Cardiac fibroblast (primary cell): ENCODE results near the gene PSMB7.

Experiments
- DNase-seq, 2 donors: peaks; one replicate each; pipeline versions ENCODE4 v3.0.0 to v3.0.0-alpha.2; 2010; ENCODE audit warnings: low read depth in 2 of 2
- H3K4me3 ChIP-seq, 2 donors: replicated peaks in 1 of 2; 1 replicate in 1 of 2; 2 replicates in 1 of 2; pipeline ENCODE4 v1.5.1; 2011; ENCODE audit warnings: low read depth in 2 of 2, low read length in 2 of 2, mild to moderate bottlenecking in 2 of 2, moderate library complexity in 1 of 2
- TF ChIP-seq, protein P1 (sequence below): IDR thresholded peaks from one replicate; pipeline ENCODE4 v1.5.1; 2011; ENCODE audit warnings: low read depth, mild to moderate bottlenecking, low read length, inconsistent platforms

PSMB7 gene

DNA sequence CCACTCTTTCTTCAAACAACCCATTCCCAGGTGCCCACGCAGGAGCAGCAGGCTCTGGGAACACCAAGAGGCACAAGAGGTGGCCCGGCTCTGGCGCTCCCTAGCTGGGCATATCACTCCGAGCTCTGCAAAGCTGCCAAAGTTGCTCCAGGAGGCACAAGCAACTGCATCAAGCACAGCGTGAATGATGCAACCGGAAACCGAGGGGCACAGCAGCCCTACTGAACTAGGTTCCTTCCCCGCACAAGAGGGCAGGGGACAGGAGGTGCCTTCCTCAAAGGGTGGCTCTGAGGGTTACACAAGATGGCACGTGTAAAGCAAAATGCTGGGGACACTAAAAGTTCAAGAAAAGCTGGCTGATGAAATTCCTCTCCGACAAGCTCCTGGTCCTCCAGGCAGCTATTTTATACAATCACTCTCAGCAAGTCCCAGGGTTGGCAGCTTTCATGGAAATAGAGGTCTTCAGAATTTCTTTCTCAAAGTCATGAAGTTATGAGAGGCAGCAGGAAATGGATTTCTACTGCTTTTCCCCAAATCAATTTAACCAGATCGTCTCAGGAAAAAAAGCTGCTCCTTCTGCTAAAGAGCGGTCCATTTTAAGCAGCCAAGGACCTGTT lies 22.9 kb downstream of the PSMB7 start:
- peak in 1 of 2 donors; percentile 20 for DNase-seq
- TF ChIP-seq, protein P1, sequence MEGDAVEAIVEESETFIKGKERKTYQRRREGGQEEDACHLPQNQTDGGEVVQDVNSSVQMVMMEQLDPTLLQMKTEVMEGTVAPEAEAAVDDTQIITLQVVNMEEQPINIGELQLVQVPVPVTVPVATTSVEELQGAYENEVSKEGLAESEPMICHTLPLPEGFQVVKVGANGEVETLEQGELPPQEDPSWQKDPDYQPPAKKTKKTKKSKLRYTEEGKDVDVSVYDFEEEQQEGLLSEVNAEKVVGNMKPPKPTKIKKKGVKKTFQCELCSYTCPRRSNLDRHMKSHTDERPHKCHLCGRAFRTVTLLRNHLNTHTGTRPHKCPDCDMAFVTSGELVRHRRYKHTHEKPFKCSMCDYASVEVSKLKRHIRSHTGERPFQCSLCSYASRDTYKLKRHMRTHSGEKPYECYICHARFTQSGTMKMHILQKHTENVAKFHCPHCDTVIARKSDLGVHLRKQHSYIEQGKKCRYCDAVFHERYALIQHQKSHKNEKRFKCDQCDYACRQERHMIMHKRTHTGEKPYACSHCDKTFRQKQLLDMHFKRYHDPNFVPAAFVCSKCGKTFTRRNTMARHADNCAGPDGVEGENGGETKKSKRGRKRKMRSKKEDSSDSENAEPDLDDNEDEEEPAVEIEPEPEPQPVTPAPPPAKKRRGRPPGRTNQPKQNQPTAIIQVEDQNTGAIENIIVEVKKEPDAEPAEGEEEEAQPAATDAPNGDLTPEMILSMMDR, result no peak
- no peak overlapping the region for H3K4me3 ChIP-seq

DNA sequence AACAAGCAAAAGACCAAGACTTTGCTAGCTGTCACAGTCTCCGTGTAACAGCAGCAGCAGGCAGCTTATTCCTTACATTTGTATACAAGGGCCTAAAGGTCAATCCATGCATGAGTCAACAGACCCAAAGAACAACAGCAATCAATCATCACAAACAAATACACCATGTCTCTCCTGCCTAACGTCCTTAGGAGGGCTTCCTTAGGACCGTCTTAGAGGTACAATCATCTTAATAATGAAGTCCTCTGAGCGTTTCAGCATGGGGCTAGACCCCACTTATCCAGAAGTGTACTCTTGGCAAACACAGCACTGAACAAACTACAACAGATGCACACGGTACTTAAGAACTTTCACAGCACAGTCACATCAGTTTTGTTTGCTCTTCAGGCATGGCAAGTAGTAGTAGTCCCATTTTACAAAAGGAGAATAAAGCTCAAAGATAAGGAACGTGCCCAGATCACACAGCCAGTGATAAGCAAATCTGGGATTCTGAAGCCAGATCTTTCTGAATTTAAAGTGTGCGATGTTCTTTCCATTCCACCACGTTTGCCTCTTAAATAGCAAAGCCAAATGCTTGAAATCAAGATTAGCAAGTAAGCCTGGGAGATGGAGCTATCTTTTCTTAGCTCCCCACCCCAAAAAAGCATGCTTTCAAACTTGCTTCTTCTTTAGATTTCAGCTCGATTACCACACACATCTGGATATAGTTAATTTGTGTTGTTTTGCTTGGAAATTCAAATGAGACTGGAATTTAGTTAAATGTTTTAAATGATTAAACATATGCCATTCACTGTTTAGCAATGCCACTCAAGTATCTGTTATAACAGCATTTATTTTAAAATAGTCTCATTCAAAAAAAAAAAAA lies 24.2 kb downstream of the PSMB7 start:
- no peak overlapping the region for H3K4me3 ChIP-seq
- TF ChIP-seq, protein P1, result no peak
- peak in 1 of 2 donors; percentile 35 for DNase-seq

DNA sequence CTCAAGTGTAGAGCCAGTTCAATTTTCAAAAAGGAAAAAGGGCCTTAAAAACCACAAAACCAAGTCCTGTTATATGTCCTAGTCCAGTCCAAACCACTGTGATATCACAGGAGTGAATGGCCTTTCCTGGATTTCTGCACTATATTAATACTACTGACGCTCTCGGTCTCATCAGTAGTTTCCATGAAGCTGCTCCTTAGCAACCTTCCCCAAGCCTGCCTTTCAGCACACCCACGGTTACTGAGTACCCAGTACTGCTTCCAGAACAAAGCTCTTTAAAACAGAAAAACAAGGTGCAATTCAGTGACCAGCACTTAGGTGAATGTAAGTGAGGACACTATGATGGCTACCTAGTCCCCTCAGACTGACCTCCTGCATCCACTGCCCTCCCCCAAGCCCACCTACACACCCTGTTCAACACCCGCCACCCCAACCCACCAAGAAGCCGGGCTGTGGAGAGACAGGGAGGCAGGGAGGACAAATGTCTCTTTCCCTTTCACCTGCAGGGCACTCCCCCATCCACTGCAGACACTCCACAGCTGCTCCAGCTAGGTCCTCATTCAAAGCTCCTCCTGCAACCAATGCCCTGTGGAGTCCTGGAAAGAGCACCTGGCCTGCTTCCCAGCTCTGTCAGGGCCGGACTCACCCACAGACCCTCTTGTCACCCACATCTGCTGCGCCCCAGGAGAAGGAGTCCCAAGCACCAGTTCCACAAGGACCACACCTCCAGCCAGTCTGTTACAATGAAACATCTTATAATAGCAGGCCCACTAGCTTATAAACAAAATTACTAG lies 25.9 kb downstream of the PSMB7 start:
- DNase-seq, result no peak
- TF ChIP-seq, protein P1, result no peak
- H3K4me3 ChIP-seq, result no peak overlapping the region

DNA sequence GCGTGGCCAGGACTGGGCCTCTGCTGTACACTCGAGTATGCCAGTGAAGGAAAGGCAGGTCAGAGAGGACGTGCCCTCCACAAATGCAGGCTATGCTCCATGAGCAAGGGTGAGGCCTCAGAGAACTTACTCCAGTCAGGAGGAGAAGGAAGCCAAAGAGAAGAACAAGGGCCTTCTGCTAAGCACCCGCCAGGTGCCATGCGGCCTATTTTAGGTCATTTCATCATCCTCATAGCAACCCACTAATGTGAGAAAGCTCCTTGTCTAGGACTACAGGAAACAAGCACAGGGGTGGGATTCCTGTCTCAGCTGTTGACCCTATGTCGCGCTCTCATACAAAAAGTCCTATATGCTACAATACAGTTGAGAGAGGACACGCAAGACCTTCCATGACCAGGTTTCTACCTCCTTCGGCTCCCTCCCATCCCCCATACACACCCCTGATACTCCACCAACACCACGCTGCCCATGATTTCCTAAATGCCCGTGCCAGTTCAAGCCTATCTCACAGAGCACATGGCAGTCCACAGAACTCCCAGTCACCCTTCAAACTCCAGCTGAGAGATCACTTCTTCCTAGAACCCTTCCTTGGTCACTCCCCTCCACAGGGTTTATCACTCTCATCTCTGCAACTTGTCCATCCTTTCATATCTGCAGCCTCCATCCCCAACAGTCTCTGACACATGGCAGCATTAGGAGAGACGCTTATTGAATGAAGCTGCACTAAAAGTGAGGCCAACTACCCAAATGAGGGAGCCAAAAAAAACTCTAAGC lies 26.8 kb downstream of the PSMB7 start:
- TF ChIP-seq, protein P1, result no peak
- no peak overlapping the region for H3K4me3 ChIP-seq
- DNase-seq, result no peak

DNA sequence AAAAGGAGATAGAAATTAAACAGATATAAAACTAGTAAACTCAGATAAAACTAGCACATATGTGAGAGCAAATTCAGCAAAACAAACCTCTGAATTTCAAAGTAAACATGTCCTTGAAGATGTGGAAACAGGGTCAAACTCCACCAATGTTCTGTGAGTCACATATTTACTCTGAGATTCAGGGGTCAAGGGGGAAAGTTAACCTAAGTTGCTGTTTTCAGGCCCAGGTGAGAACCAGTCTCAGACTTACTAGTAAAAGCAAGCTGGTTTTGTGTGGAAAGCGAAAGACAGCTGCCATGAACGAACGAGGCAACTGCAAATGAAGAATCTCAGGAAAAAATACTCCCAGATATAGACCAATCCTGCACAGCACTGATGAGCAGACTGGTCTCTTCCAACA lies 29.0 kb downstream of the PSMB7 start:
- H3K4me3 ChIP-seq, result no peak overlapping the region
- TF ChIP-seq, protein P1, result no peak
- no peak for DNase-seq

DNA sequence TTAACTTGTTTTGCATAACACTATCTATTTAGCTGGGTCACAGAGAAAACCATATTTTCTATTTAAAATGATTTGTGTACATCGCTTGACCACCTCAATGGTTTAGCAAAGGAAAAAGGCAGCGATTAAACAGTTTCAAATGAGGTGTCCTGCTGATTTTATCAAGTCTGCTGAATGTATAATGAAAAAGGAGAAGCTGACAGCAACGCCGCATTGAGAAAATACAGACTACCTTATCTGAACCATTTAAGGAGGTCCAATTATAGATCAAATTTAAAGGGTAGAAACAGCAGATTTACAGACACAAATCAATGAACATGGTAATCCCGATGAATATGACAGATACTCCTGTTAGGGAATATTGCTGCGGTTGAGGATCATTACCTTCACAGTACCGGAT lies 29.6 kb downstream of the PSMB7 start:
- TF ChIP-seq, protein P1, result no peak
- DNase-seq, result no peak
- no peak overlapping the region for H3K4me3 ChIP-seq
